GM10847 (cell line): ENCODE data around the gene CPNE2.

Experiments
- POLR2A ChIP-seq: IDR thresholded peaks from 2 replicates; pipeline ENCODE4 v1.6.1; 2011; ENCODE audit not compliant: insufficient read length; ENCODE audit errors: extremely low read depth

The CPNE2 gene

GRCh38 chr16:57145046-57146021 is 53.0 kb downstream of the CPNE2 start:
- no peak for TF ChIP-seq POLR2A

- TF ChIP-seq POLR2A, result no peak
Measured at GRCh38 chr16:57146040-57146647, 53.8 kb downstream of the CPNE2 start.

GRCh38 chr16:57146735-57147134 is 54.4 kb downstream of the CPNE2 start:
- TF ChIP-seq POLR2A, result no peak

- TF ChIP-seq POLR2A, result no peak
Measured at GRCh38 chr16:57147381-57148221, 55.2 kb downstream of the CPNE2 start.

GRCh38 chr16:57148481-57148880 is 56.1 kb downstream of the CPNE2 start:
- TF ChIP-seq POLR2A, result no peak

- no peak for TF ChIP-seq POLR2A
Measured at GRCh38 chr16:57149391-57149790, 57.0 kb downstream of the CPNE2 start.

- TF ChIP-seq POLR2A, result no peak
Measured at GRCh38 chr16:57150682-57151330, 58.4 kb downstream of the CPNE2 start.

GRCh38 chr16:57151369-57151768 is 59.0 kb downstream of the CPNE2 start:
- TF ChIP-seq POLR2A, result no peak

- no peak for TF ChIP-seq POLR2A
Measured at GRCh38 chr16:57152096-57153093, 60.0 kb downstream of the CPNE2 start.

GRCh38 chr16:57153841-57154240 is 61.5 kb downstream of the CPNE2 start:
- no peak for TF ChIP-seq POLR2A

GRCh38 chr16:57155702-57156350 is 63.4 kb downstream of the CPNE2 start:
- TF ChIP-seq POLR2A, result no peak

- no peak for TF ChIP-seq POLR2A
Measured at GRCh38 chr16:57156351-57156703, 63.9 kb downstream of the CPNE2 start.

- TF ChIP-seq POLR2A, result no peak
Measured at GRCh38 chr16:57157533-57157932, 65.2 kb downstream of the CPNE2 start.
